ENCODE measurements around the gene CDCP1.

- TF ChIP-seq, protein P1, sequence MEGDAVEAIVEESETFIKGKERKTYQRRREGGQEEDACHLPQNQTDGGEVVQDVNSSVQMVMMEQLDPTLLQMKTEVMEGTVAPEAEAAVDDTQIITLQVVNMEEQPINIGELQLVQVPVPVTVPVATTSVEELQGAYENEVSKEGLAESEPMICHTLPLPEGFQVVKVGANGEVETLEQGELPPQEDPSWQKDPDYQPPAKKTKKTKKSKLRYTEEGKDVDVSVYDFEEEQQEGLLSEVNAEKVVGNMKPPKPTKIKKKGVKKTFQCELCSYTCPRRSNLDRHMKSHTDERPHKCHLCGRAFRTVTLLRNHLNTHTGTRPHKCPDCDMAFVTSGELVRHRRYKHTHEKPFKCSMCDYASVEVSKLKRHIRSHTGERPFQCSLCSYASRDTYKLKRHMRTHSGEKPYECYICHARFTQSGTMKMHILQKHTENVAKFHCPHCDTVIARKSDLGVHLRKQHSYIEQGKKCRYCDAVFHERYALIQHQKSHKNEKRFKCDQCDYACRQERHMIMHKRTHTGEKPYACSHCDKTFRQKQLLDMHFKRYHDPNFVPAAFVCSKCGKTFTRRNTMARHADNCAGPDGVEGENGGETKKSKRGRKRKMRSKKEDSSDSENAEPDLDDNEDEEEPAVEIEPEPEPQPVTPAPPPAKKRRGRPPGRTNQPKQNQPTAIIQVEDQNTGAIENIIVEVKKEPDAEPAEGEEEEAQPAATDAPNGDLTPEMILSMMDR (conservative IDR thresholded peaks at IDR 0.05): no peak
- TF ChIP-seq ZFX (IDR thresholded peaks at IDR 0.05): no peak
Observed at GRCh38 chr3:45082142-45082538, 64.0 kb downstream of the CDCP1 start.
